ENCODE data around the gene SIRT4. TPM values are rescaled to one million over a fixed set of nuclear protein-coding genes. Genes with fewer than 3 reads are reported as not detected.

Gene SIRT4
- total and polyA plus RNA-seq, 2 of the 8 experiments (the other 6 are each of a cell fraction or from before 2014, with no cell fraction given): 3.8 to 4.1 TPM

- H3K4me2 ChIP-seq (ENCODE audit: insufficient read depth in 1 of 2, low read depth in 2 of 2, low read length in 2 of 2): no peak overlapping the region
- H3K14ac ChIP-seq (ENCODE audit: insufficient read length): no peak overlapping the region
- no peak overlapping the region for H3K4me3 ChIP-seq (ENCODE audit: extremely low read depth in 1 of 4, insufficient read depth in 2 of 4, low read depth in 3 of 4, low read length in 4 of 4)
- no peaks in the 10 kb centered on the region for H3K23me2 ChIP-seq (ENCODE audit: low read depth, low read length)
- H4K20me1 ChIP-seq (replicated peaks in 1 of 2; ENCODE audit: control insufficient read depth in 1 of 2, insufficient read depth in 2 of 2, low read length in 2 of 2): no peaks in the 10 kb centered on the region
- CTCF ChIA-PET (ENCODE audit: partially characterized antibody): interaction anchor here (1.4 to 1.6 kb wide), 6 partner anchors 18 to 118 kb away, joined by 3 to 7 read pairs (median 4); partner anchors contain the start of gene SIRT4
- H3K23ac ChIP-seq (ENCODE audit: insufficient read length): no peak overlapping the region
- peaks cover 11 to 18% of the 10 kb centered on the region in 2 experiments for H3K9me3 ChIP-seq (ENCODE audit: insufficient read depth in 2 of 2, low read depth in 1 of 2, low read length in 1 of 2)
- no peak overlapping the region for H4K8ac ChIP-seq (ENCODE audit: extremely low read depth, insufficient read depth, low read length)
- H2BK15ac ChIP-seq (ENCODE audit: low read length): no peak overlapping the region
- no peak overlapping the region for H2AK5ac ChIP-seq (ENCODE audit: low read depth, low read length)
- no peak for DNase-seq (ENCODE audit: low read depth in 1 of 2, low spot score in 2 of 2)
- no peak overlapping the region for H4K5ac ChIP-seq (ENCODE audit: insufficient read length, low read depth, low read length)
- 95% methylated on average over 4 of the region's 4 CpGs; no CpG with 5 or more reads in 1 of the 2 experiments for WGBS, 2 experiments (ENCODE audit: extremely low coverage in 1 of 2, insufficient coverage in 1 of 2, insufficient read length in 1 of 2, insufficient replicate concordance in 2 of 2, low coverage in 1 of 2, low lambda C conversion rate in 2 of 2, missing lambda C conversion rate in 1 of 2)
- no peak overlapping the region for H2BK120ac ChIP-seq (replicated peaks; ENCODE audit: low read depth, low read length)
- H3K4ac ChIP-seq (replicated peaks; ENCODE audit: insufficient read length, low read depth, low read length): no peak overlapping the region
- H3K4me1 ChIP-seq (replicated peaks in 1 of 4; ENCODE audit: control insufficient read depth in 3 of 4, insufficient read depth in 4 of 4, low read length in 3 of 4): peaks cover 0 to 9% (median 4%) of the 10 kb centered on the region in 4 experiments; a peak in 5 of 7 replicates
- H4K91ac ChIP-seq (replicated peaks; ENCODE audit: insufficient read length, low read length): no peak overlapping the region
- no peak overlapping the region for H2BK20ac ChIP-seq (ENCODE audit: low read length)
- H3K18ac ChIP-seq (ENCODE audit: extremely low read depth, low read length): no peak overlapping the region
- no peaks in the 10 kb centered on the region; a peak in 1 of 7 replicates for H3K27me3 ChIP-seq (replicated peaks in 1 of 4; ENCODE audit: control insufficient read depth in 3 of 4, extremely low read depth in 1 of 4, insufficient read depth in 3 of 4, low read length in 3 of 4)
- no peak overlapping the region for H2BK5ac ChIP-seq (ENCODE audit: low read depth, low read length)
- H2BK12ac ChIP-seq (ENCODE audit: low read depth, low read length): no peak overlapping the region
- H3K9ac ChIP-seq (replicated peaks in 1 of 4; ENCODE audit: extremely low read depth in 1 of 4, low read depth in 3 of 4, low read length in 3 of 4): no peak overlapping the region
- no peak for TF ChIP-seq EGR1 (IDR thresholded peaks at IDR 0.05; ENCODE audit: borderline replicate concordance, low read depth, low read length)
- no peak for TF ChIP-seq GABPA (IDR thresholded peaks at IDR 0.05; ENCODE audit: borderline replicate concordance, insufficient read depth, low read length)
- no peak for TF ChIP-seq RFX5 (IDR thresholded peaks at IDR 0.05; ENCODE audit: borderline replicate concordance, low read depth, low read length)
- no peak for TF ChIP-seq RNF2 (IDR thresholded peaks at IDR 0.05; ENCODE audit: borderline replicate concordance, low read depth, low read length, missing control alignments, poor library complexity, severe bottlenecking)
- TF ChIP-seq KDM1A (IDR thresholded peaks at IDR 0.05; ENCODE audit: borderline replicate concordance, low read length): no peak
- TF ChIP-seq TBP (IDR thresholded peaks at IDR 0.05; ENCODE audit: low read depth, low read length): no peak
- no peak for TF ChIP-seq MAX (IDR thresholded peaks at IDR 0.05)
- TF ChIP-seq MAFK (IDR thresholded peaks at IDR 0.05; ENCODE audit: low read depth, low read length): no peak
- TF ChIP-seq POU5F1 (IDR thresholded peaks at IDR 0.05; ENCODE audit: low read depth, low read length): no peak
- H3K27ac ChIP-seq (ENCODE audit: low read depth, low read length): no peak overlapping the region
- FAIRE-seq: no peak
- POLR2A ChIA-PET (ENCODE audit: partially characterized antibody): interaction anchor here (1.0 to 2.6 kb wide), 7 partner anchors 16 to 124 kb away, joined by 3 to 8 read pairs (median 4); partner anchors contain the start of gene COX6A1
- H3K36me3 ChIP-seq (ENCODE audit: control insufficient read depth in 2 of 4, insufficient read depth in 4 of 4, low read length in 3 of 4): peaks cover 0 to 14% (median 5%) of the 10 kb centered on the region in 4 experiments; a peak in 5 of 8 replicates
- no peak overlapping the region for H2AFZ ChIP-seq (ENCODE audit: low read length)
- H3K56ac ChIP-seq (replicated peaks; ENCODE audit: insufficient read length, low read depth, low read length): no peak overlapping the region
- no peaks in the 10 kb centered on the region for H3K79me2 ChIP-seq (ENCODE audit: control insufficient read depth in 1 of 2, insufficient read depth in 2 of 2, low read length in 2 of 2)
- no peaks in the 10 kb centered on the region for H3K79me1 ChIP-seq (ENCODE audit: low read depth, low read length)
These were observed 37.1 kb downstream of the SIRT4 start for GRCh38 chr12:120339256-120339655.

Data from H1 (cell line).